H9 (cell line): ENCODE measurements around the gene SEMA4D. TPM values are rescaled to one million over a fixed set of nuclear protein-coding genes. Genes with fewer than 3 reads are reported as not detected.

Experiments used
- DNase-seq: peaks from one replicate; pipeline ENCODE4 v3.0.0-alpha.2; 2017
- H2AFZ ChIP-seq: one replicate; pipeline ENCODE4 v1.6.1; 2013; ENCODE audit warnings: mild to moderate bottlenecking, low read length, control low read depth, moderate library complexity
- H2AK5ac ChIP-seq: 2 replicates; pipeline ENCODE4 v1.6.1; 2013; ENCODE audit warnings: low read length, control low read depth, mixed read lengths; ENCODE audit not compliant: insufficient read length
- H2BK120ac ChIP-seq: one replicate; pipeline ENCODE4 v1.6.1; 2013; ENCODE audit warnings: low read depth, mild to moderate bottlenecking, low read length, control low read depth, inconsistent platforms; ENCODE audit not compliant: poor library complexity, severe bottlenecking
- H2BK12ac ChIP-seq: 2 replicates; pipeline ENCODE4 v1.6.1; 2013; ENCODE audit warnings: low read length, control low read depth, mixed read lengths, low read depth; ENCODE audit not compliant: insufficient read length
- H2BK15ac ChIP-seq: 2 replicates; pipeline ENCODE4 v1.6.1; 2013; ENCODE audit warnings: low read depth, low read length, control low read depth
- H2BK20ac ChIP-seq: one replicate; pipeline ENCODE4 v1.6.1; 2013; ENCODE audit warnings: low read depth, mild to moderate bottlenecking, low read length, control low read depth, inconsistent platforms; ENCODE audit not compliant: poor library complexity, severe bottlenecking
- H2BK5ac ChIP-seq: 2 replicates; pipeline ENCODE4 v1.6.1; 2013; ENCODE audit warnings: low read length, control low read depth, mixed read lengths; ENCODE audit not compliant: insufficient read length
- H3K14ac ChIP-seq: 2 replicates; pipeline ENCODE4 v1.6.1; 2013; ENCODE audit warnings: low read length, control low read depth; ENCODE audit not compliant: insufficient read depth
- H3K18ac ChIP-seq: 2 replicates; pipeline ENCODE4 v1.6.1; 2013; ENCODE audit warnings: low read depth, mild to moderate bottlenecking, mixed read lengths, low read length, control low read depth; ENCODE audit not compliant: insufficient read length
- H3K23ac ChIP-seq: 2 replicates; pipeline ENCODE4 v1.6.1; 2013; ENCODE audit warnings: low read length, control low read depth, mixed read lengths, low read depth; ENCODE audit not compliant: insufficient read length
- H3K23me2 ChIP-seq: 2 replicates; pipeline ENCODE4 v1.6.1; 2013; ENCODE audit warnings: low read depth, mild to moderate bottlenecking, mixed read lengths, low read length, control low read depth; ENCODE audit not compliant: insufficient read length, poor library complexity, severe bottlenecking
- H3K27ac ChIP-seq: 2 replicates; pipeline ENCODE4 v1.5.1; 2013; ENCODE audit warnings: low read length, control low read depth, mixed read lengths, low read depth; ENCODE audit not compliant: insufficient read length
- H3K27me3 ChIP-seq: 2 replicates; pipeline ENCODE4 v1.6.1; 2013; ENCODE audit warnings: low read length, control low read depth, inconsistent platforms; ENCODE audit not compliant: insufficient read depth
- H3K4ac ChIP-seq: 2 replicates; pipeline ENCODE4 v1.6.1; 2013; ENCODE audit warnings: low read depth, mild to moderate bottlenecking, control low read depth, inconsistent platforms, low read length, moderate library complexity
- H3K4me1 ChIP-seq: 2 replicates; pipeline ENCODE4 v1.6.1; 2013; ENCODE audit warnings: low read length, control low read depth, inconsistent platforms; ENCODE audit not compliant: insufficient read depth
- H3K4me2 ChIP-seq: 2 replicates; pipeline ENCODE4 v1.6.1; 2013; ENCODE audit warnings: low read length, control low read depth, mixed read lengths; ENCODE audit not compliant: insufficient read length, insufficient read depth
- H3K56ac ChIP-seq: 2 replicates; pipeline ENCODE4 v1.6.1; 2013; ENCODE audit warnings: low read depth, mild to moderate bottlenecking, mixed read lengths, low read length, control low read depth; ENCODE audit not compliant: insufficient read length
- H3K79me1 ChIP-seq: 2 replicates; pipeline ENCODE4 v1.6.1; 2013; ENCODE audit warnings: low read depth, mild to moderate bottlenecking, moderate library complexity, low read length, control low read depth, inconsistent platforms; ENCODE audit not compliant: insufficient read depth, poor library complexity, severe bottlenecking
- H3K79me2 ChIP-seq: 2 replicates; pipeline ENCODE4 v1.6.1; 2013; ENCODE audit warnings: low read length, control low read depth, inconsistent platforms; ENCODE audit not compliant: insufficient read depth
- H3K9ac ChIP-seq: 2 replicates; pipeline ENCODE4 v1.6.1; 2013; ENCODE audit warnings: low read length, control low read depth, mixed read lengths; ENCODE audit not compliant: insufficient read length; ENCODE audit errors: extremely low read depth
- H3K9me3 ChIP-seq: one replicate; pipeline ENCODE4 v1.6.1; 2013; ENCODE audit warnings: low read depth, low read length, inconsistent platforms; ENCODE audit not compliant: control insufficient read depth
- H3T11ph ChIP-seq: one replicate; pipeline ENCODE4 v1.6.1; 2013; ENCODE audit warnings: mild to moderate bottlenecking, low read length, control low read depth, inconsistent platforms
- H4K20me1 ChIP-seq: one replicate; pipeline ENCODE4 v1.6.1; 2013; ENCODE audit not compliant: control insufficient read depth, insufficient read length, insufficient read depth
- H4K5ac ChIP-seq: 2 replicates; pipeline ENCODE4 v1.6.1; 2013; ENCODE audit warnings: low read depth, mild to moderate bottlenecking, mixed read lengths, low read length, control low read depth; ENCODE audit not compliant: insufficient read length
- H4K8ac ChIP-seq: replicated peaks from 2 replicates; pipeline ENCODE4 v1.6.1; 2013; ENCODE audit warnings: low read length, control low read depth, mixed read lengths, low read depth; ENCODE audit not compliant: insufficient read length
- H4K91ac ChIP-seq: 2 replicates; pipeline ENCODE4 v1.6.1; 2013; ENCODE audit warnings: low read depth, mild to moderate bottlenecking, moderate library complexity, mixed read lengths, low read length, control low read depth; ENCODE audit not compliant: insufficient read length
- H3K27ac Mint-ChIP-seq, 3 experiments: 2 replicates in 2 of 3; 3 replicates in 1 of 3; pipeline ENCODE4 v1.8.0; 2020 to 2021; ENCODE audit warnings: mixed read lengths in 3 of 3, mild to moderate bottlenecking in 1 of 3, moderate library complexity in 1 of 3
- H3K27me3 Mint-ChIP-seq: 2 replicates; pipeline ENCODE4 v1.8.0; 2021; ENCODE audit warnings: low read depth, mild to moderate bottlenecking, moderate library complexity, mixed read lengths
- H3K36me3 Mint-ChIP-seq, 3 experiments: 2 replicates in 2 of 3; 3 replicates in 1 of 3; pipeline ENCODE4 v1.8.0; 2020 to 2021; ENCODE audit warnings: low read depth in 3 of 3, mixed read lengths in 3 of 3; ENCODE audit not compliant: insufficient read depth in 1 of 3
- H3K4me1 Mint-ChIP-seq, 2 experiments: 2 replicates each; pipeline ENCODE4 v1.8.0; 2020; ENCODE audit warnings: mixed read lengths in 2 of 2
- H3K4me3 Mint-ChIP-seq, 2 experiments: 2 replicates in 1 of 2; 3 replicates in 1 of 2; pipeline ENCODE4 v1.8.0; 2020 to 2021; ENCODE audit warnings: mild to moderate bottlenecking in 2 of 2, mixed read lengths in 2 of 2, moderate library complexity in 1 of 2
- H3K9me3 Mint-ChIP-seq, 2 experiments: 2 replicates in 1 of 2; 3 replicates in 1 of 2; pipeline ENCODE4 v1.8.0; 2020; ENCODE audit warnings: mild to moderate bottlenecking in 2 of 2, mixed read lengths in 2 of 2, moderate library complexity in 1 of 2
- CTCF ChIP-seq: fragments of 200-600 bp; sonication (generic); conservative IDR thresholded peaks from 3 replicates; pipeline ENCODE4 v1.8.0; 2021; ENCODE audit warnings: antibody characterized with exemption, mild to moderate bottlenecking
- WGBS: extraction: QIAGEN DNeasy Blood & Tissue Kit; methylation state at CpG from one replicate; pipeline ENCODE4 v1.1.7; 2013; ENCODE audit warnings: missing lambda C conversion rate, low lambda C conversion rate, mixed read lengths; ENCODE audit not compliant: insufficient read length; ENCODE audit errors: extremely low coverage; 5-methylcytosine and 5-hydroxymethylcytosine counted together
- total RNA-seq: library from RNA; stranded (reverse); gene quantifications from 2 replicates; pipeline ENCODE4 v1.2.1, GENCODE V29; 2021

The SEMA4D gene
- total RNA-seq, 1 experiment from 2014 or later, result 47.2 TPM

DNA sequence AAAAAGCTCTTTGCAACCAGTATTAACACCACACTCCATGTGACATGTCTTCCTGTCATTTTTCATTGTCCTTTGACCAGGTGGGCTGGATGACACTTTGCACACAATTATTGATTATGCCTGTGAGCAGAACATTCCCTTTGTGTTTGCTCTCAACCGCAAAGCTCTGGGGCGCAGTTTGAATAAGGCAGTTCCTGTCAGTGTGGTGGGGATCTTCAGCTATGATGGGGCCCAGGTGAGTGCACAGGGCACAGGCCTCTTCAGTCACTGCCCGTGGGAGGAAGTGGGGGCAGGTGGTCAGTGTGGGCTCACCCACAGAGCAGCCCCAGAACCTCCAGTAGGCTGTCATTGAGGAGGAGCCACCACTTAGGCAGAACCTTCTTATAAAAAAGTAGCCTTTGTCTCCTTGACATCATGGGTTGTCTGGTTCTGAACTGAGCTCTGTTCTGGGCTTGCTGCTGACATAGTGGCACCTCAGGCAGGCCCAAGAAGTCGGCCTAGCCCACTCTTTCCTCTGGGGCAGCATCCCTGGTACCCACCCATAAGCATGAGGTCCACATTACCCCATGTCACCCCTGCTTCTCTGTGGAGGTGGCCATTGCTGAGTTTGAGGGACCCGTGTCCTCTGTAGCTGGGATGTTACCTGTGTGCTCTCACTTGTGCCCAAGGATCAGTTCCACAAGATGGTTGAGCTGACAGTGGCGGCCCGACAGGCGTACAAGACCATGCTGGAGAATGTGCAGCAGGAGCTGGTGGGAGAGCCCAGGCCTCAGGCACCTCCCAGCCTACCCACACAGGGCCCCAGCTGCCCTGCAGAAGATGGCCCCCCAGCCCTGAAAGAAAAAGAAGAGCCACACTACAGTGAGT lies 140.3 kb downstream of the SEMA4D start:
- no peaks in the 10 kb centered on the region for H4K20me1 ChIP-seq
- no peak overlapping the region for H3K18ac ChIP-seq
- Mint-ChIP-seq H3K27ac (no peak overlapping the region; a peak in 2 of 7 replicates), H3K4me3 (no peak overlapping the region), H3K27me3 (no peaks in the 10 kb centered on the region), H3K4me1 (no peaks in the 10 kb centered on the region), H3K36me3 (peaks cover 40 to 97% (median 96%) of the 10 kb centered on the region in 3 experiments; a peak in 6 of 7 replicates), H3K9me3 (no peaks in the 10 kb centered on the region)
- no peaks in the 10 kb centered on the region for H3K79me1 ChIP-seq
- H2BK20ac ChIP-seq, result no peak overlapping the region
- no peak overlapping the region for H2AK5ac ChIP-seq
- H3K23ac ChIP-seq, result no peak overlapping the region
- no peak overlapping the region for H4K8ac ChIP-seq
- H2BK15ac ChIP-seq, result no peak overlapping the region
- H3K56ac ChIP-seq, result no peak overlapping the region
- H3K4me1 ChIP-seq, result no peaks in the 10 kb centered on the region
- H3K27me3 ChIP-seq, result no peaks in the 10 kb centered on the region
- no peak overlapping the region for H3K4me2 ChIP-seq
- no peak overlapping the region for H2AFZ ChIP-seq
- H3T11ph ChIP-seq, result no peak overlapping the region
- H3K9me3 ChIP-seq, result no peaks in the 10 kb centered on the region
- H3K14ac ChIP-seq, result no peak overlapping the region; the same call in 1 of the 2 replicates
- no peaks in the 10 kb centered on the region for H3K79me2 ChIP-seq
- H3K4ac ChIP-seq, result no peak overlapping the region
- H2BK120ac ChIP-seq, result no peak overlapping the region
- H4K91ac ChIP-seq, result no peak overlapping the region
- WGBS, result no CpG with 5 or more reads among the region's 8 CpGs
- H2BK5ac ChIP-seq, result no peak overlapping the region
- no peak overlapping the region for H3K27ac ChIP-seq
- DNase-seq, result no peak
- no peak for TF ChIP-seq CTCF
- H3K23me2 ChIP-seq, result no peaks in the 10 kb centered on the region
- H3K9ac ChIP-seq, result no peak overlapping the region
- H4K5ac ChIP-seq, result no peak overlapping the region
- H2BK12ac ChIP-seq, result no peak overlapping the region
